GM13977 (cell line): ENCODE data around the gene EXOC4.
"Not testable (repeated sequence)": the region's sequence is repeated elsewhere in the genome, so short reads cannot be mapped to it uniquely, and the experiment has no call there.

Source experiments
- DNase-seq: peaks from one replicate; pipeline ENCODE4 v3.0.0; 2012; ENCODE audit warnings: low spot score
- in situ Hi-C: fragments of 300-500 bp; cut with MboI; formaldehyde crosslinking; loops from one replicate; pipeline ENCODE4 v1.12.0; 2022; ENCODE audit warnings: low sequenced_read_pairs, low pct_unique_long_range_greater_than_20kb, mixed read lengths, inconsistent platforms; ENCODE audit not compliant: unreplicated experiment
- TF ChIP-seq, protein P1 (sequence below): IDR thresholded peaks from 2 replicates; pipeline ENCODE4 v1.5.1; 2012; ENCODE audit warnings: mild to moderate bottlenecking, control low read depth; ENCODE audit not compliant: insufficient read depth; ENCODE audit errors: extremely low read depth, missing control alignments

Gene EXOC4

DNA sequence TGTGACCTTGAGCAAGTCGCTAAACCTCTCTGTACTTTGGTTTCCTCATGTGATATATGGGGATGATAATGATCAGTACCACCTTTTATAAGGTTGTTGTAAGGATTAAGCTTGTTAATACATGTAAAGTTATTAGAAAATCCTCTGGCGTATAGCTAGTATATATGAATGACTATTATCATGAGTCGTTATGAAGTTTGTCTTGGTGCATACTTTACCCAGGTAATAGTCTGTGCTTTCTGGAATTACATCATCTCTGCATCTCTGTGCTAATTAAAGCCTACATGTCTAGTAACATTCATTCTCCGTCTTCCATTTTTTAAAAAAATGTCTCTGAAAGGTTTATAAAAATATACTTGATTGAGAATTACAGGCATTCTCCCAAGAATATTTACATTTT is 524.8 kb downstream of the EXOC4 start:
- TF ChIP-seq, protein P1, sequence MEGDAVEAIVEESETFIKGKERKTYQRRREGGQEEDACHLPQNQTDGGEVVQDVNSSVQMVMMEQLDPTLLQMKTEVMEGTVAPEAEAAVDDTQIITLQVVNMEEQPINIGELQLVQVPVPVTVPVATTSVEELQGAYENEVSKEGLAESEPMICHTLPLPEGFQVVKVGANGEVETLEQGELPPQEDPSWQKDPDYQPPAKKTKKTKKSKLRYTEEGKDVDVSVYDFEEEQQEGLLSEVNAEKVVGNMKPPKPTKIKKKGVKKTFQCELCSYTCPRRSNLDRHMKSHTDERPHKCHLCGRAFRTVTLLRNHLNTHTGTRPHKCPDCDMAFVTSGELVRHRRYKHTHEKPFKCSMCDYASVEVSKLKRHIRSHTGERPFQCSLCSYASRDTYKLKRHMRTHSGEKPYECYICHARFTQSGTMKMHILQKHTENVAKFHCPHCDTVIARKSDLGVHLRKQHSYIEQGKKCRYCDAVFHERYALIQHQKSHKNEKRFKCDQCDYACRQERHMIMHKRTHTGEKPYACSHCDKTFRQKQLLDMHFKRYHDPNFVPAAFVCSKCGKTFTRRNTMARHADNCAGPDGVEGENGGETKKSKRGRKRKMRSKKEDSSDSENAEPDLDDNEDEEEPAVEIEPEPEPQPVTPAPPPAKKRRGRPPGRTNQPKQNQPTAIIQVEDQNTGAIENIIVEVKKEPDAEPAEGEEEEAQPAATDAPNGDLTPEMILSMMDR = no peak
- in situ Hi-C loops = no loop called here
- DNase-seq = no peak

DNA sequence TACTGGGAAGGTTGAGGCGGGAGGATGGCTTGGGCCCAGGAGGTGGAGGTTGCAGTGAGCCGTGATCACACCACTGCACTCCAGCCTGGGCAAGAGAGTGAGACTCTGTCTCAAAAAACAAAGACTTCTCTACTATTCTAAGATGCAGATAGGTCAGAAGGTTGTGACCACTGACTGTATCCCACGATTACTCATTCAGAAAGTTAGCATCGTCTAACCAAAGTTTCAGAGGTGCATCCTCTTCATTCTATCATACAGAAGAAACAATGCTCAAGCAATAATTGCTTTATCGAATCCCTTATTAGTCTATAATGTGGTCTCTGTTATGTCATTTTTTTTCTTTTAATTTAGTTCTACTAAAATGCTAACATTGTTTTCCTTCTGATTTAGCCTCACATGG is 525.6 kb downstream of the EXOC4 start:
- in situ Hi-C loops = no loop called here
- TF ChIP-seq, protein P1 = no peak
- DNase-seq = peak; percentile 13

DNA sequence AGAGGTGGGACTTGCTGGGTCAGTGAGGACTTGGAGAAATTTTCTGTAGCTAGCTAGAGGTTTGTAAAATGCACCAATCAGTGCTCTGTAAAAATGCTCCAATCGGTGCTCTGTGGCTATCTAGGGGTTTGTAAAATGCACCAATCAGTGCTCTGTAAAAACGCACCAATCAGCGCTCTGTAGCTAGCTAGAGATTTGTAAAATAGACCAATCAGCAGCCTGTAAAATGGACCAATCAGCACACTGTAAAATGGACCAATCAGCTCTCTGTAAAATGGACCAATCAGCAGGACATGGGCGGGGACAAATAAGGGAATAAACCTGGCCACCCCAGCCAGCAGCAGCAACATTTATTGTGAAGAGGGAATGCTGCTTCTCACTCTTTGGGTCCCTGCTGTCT is 526.7 kb downstream of the EXOC4 start:
- DNase-seq, in situ Hi-C loops: not testable (repeated sequence)

DNA sequence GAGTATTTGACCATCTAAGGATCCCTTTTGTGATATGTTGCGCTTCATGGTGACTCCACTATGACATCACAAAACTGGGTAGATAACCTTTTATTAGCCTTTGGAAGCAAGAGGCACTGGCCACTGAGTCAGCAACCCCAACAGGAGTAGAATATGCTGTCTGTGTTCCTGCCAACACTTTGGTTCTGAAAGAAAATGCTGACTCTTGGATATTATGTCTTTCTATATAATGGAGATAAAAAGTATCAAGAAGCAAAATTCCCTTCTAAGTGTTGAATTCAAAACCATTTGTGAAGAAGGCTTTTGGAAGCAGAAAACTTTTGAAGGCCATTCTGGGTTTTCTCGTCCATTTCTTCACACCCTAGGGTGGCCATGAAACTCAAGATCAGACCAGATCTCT is 528.0 kb downstream of the EXOC4 start:
- TF ChIP-seq, protein P1 = no peak
- DNase-seq = no peak
- in situ Hi-C loops = no loop called here

GRCh38 chr7:133781486-133782090 is 528.7 kb downstream of the EXOC4 start:
- DNase-seq = no peak
- in situ Hi-C loops = no loop called here
- TF ChIP-seq, protein P1 = no peak

DNA sequence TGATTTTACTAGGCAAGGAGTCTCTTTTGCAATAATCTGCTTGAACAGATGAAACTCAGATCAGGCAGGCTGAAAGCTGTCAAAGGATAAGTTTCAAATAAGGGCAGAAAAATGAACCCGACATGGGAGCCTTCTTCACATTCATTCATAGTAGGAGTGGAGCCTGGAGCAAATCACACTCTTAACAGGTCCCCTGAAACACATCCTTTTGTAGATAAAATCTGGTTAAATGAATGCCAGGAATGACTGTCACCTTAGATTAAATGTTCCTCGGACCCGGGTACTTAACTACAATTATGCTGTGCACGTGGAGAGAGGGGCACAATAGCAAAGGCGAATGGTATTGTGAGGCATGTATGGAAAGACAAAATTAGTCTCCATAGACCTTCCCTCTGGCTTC is 529.6 kb downstream of the EXOC4 start:
- TF ChIP-seq, protein P1 = no peak
- DNase-seq = no peak
- in situ Hi-C loops = no loop called here

GRCh38 chr7:133783276-133783675 is 530.4 kb downstream of the EXOC4 start:
- TF ChIP-seq, protein P1 = no peak
- no peak for DNase-seq

More at GRCh38 chr7:133783276-133783675, 530.4 kb downstream of the EXOC4 start:
- in situ Hi-C loops = no loop called here
